ENCODE measurements around the gene TRNP1.
"Not testable (repeated sequence)": the region's sequence is repeated elsewhere in the genome, so short reads cannot be mapped to it uniquely, and the experiment has no call there.

The TRNP1 gene

GRCh38 chr1:26976621-26977510, 16.6 kb upstream of the TRNP1 start:
- no peak for DNase-seq

DNA sequence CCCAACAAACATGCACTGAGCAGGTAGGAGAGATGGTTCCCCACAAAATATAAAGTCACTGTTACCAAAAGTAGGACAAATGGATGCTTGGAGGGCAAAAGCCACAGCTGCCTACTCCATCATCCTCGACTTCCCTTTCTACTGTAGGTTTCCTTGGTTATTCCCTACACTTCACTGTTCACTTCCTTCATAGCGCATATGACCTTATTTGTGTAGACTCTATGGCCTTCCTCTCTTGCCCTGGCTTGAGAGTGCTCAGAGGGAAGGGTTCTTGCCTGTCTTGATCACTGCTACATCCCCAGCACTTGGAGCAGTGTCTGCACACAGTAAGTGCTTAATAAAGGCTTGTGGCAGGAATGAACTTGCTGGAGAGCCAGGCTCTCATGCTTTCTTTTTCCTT, 14.6 kb upstream of the TRNP1 start:
- DNase-seq, result no peak

DNA sequence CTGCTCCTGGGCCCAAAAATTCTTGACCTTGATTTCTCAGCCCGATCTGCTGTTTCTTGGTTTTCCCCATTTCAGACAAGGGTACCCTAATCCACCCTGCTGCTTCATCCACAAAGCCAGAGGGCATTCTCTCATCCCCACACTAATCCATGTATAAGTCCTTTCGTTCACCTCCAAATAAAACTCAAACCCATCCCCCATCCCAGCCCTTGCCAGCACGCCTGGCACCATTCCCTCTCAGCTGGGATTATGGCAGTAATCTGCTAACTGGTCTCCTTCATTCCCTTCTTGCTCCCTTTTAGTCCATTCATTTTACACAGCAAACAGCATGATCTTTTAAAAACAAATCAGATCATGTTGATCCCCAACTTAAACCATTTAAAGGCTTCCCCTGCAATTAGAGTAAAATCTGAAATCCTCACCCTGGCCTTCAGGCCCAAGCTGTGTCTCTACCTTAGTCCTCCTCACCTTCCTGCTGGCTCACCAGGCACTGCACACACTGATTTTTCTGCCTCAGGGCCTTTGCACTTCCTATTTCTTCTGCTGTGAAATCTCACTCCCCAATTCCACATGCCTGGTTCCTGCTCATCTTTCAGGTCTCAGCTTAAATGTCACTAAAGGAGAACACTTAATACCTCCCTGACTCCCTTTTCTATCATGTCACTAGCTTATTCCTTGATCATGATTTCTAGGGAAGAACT, 12.2 kb upstream of the TRNP1 start:
- no peak for DNase-seq

DNA sequence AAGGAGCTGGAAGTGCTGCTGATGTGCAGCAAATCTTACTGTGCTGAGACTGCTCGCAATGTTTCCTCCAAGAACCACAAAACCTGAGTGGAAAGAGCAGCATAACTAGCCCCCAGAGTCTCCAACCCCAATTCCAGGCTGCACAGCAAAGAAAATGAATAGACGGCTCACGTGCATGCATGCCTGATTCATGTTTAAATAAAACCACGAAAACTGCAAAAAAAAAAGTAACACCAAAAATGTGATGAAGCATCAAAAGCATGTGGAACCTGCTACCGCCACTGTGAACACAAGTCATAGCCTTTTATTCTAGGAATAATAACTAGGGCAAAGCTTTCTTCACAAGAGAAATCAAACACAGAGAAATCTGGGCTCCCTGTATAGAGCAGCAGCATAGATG, 9.6 kb upstream of the TRNP1 start:
- no peak for DNase-seq

GRCh38 chr1:26984291-26984690, 9.2 kb upstream of the TRNP1 start:
- DNase-seq, result no peak

DNA sequence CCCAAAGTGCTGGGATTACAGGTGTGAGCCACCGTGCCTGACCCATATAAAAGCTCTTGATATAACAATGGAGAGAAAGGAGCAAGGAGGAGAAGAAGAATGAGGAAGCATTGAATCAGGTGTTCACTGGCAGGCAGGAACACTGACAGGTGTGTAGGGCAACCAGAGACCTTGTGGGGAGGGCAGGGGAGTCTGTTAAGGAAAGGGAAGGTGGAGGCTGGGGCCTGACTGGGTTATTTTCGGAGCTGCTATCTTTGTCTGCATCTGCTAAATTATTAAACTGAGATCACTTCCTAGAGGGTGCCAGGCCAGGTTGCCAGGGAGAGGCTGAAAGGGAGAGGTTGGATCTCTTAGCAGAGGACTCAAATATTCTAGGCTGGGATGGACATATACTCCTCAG, 6.8 kb upstream of the TRNP1 start:
- DNase-seq, result no peak

- not testable (repeated sequence) for DNase-seq
These were observed 3.9 kb upstream of the TRNP1 start for GRCh38 chr1:26989403-26990109.

- DNase-seq, result no peak
These were observed 2.0 kb upstream of the TRNP1 start for GRCh38 chr1:26991310-26992116.

DNA sequence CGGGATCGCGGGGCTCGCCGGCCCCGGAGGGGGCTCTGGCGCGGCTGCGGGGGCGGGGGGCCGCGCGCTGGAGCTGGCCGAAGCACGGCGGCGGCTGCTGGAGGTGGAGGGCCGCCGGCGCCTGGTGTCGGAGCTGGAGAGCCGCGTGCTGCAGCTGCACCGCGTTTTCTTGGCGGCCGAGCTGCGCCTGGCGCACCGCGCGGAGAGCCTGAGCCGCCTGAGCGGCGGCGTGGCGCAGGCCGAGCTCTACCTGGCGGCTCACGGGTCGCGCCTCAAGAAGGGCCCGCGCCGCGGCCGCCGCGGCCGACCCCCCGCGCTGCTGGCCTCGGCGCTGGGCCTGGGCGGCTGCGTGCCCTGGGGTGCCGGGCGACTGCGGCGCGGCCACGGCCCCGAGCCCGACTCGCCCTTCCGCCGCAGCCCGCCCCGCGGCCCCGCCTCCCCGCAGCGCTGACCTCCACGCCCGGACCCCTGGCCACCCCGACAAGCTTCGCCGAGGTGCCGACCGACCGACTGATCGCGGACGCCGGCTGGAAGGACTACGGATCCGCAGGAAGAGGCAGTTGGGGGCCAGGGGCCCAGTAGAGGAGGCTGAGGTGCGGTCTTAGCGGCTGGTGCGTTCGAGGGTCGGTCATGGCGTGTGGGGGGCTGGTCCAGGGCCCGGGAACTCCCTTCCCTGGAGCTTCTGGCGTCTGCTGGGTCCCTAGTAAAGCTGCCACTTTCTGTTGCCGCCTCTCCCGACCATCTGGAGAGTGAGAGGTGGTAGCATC, 711 bp downstream of the TRNP1 start:
- DNase-seq, result no peak

- DNase-seq, result no peak
These were observed 1.5 kb downstream of the TRNP1 start for GRCh38 chr1:26994787-26995517.

DNA sequence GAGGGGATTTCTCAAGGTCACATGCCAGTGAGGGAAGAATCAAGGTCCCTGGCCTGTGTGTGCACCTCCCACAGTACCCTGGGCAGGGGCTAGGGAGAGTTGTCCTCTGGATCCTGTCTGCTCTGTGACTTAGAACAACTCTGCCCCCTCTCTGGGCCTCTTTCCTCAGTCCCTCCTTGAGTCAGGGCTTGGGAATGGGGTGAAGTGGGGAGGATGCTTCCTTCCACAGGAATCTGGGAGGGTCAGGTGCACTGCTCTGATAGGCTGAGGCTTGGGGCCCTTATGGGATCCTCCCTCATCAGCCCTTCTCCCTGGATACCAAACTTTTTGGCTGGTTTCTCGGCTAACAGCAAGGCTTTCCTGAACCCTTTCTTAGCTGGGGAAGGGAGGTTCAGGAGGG, 2.5 kb downstream of the TRNP1 start:
- no peak for DNase-seq

- DNase-seq, result no peak
These were observed 3.2 kb downstream of the TRNP1 start for GRCh38 chr1:26996665-26997064.

GRCh38 chr1:26998429-26999300, 5.2 kb downstream of the TRNP1 start:
- no peak for DNase-seq

GRCh38 chr1:26999440-26999987, 6.0 kb downstream of the TRNP1 start:
- no peak for DNase-seq

DNA sequence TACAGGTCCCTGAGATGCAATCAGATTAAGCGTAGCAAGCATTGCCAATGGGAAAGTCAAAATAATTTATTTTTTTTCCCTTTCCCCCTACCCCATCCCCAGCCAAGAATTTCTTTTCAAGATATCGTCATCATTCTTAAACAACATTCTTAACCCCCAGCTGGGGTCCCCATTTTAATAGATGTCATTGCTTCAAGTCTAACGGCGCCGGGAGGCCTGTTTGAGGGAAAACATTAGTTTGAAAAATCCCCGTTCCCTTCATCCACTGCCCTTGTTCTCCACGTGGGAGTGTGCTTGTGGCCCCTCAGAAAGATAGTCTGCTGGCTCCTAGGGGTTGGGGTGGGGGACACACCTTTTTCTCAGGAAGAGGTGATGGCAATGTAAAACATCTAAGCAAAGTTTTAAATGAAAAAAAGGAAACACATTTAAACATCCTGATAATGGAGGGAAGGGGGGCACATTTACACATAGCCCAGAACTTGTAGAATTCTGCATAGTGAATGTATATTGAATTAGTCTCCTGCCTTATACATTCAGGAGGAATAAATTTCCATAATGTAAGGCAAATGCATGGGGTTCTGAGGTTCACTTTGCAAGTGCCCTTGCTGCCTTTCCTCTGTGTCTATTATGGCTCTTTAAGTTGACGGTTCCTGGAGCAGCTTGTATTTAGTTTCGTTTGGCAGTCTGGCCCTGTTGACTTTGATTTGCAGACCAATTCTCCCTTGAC, 6.8 kb downstream of the TRNP1 start:
- no peak for DNase-seq

DNA sequence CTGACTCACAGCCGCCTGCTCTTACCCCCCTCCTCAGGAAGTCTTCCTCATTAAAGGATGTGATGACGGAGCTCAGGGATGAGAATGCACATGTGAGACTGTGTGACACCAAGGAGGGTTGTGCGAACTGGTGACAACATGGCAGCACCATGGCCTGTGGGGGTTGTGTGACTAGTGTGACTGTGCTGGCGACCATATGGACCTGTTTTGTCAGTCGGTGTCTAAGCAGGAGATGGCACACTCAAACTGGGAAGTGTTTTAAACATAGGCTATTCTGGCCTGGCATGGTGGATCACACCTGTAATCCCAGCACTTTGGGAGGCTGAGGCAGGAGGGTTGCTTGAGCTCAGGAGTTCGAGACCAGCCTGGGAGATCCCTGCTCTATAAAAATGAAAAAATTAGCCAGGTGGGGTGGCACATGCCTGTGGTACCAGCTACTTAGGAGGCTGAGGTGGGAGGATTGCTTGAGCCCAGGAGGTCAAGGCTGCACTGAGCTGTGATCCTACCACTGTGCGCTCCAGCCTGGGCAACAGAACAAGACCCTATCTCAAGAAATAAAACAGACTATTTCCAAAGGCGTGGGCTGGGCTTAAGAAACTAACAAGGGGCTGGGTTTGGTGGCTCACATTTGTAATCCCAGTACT, 7.4 kb downstream of the TRNP1 start:
- no peak for DNase-seq

- no peak for DNase-seq
These were observed 8.3 kb downstream of the TRNP1 start for GRCh38 chr1:27001570-27002360.
